ENCODE data around the gene EGR1. TPM values are rescaled to one million over a fixed set of nuclear protein-coding genes. Genes with fewer than 3 reads are reported as not detected.

Gene EGR1
- 9.5 to 13.7 TPM (median 10.0 TPM) in 5 replicates for total RNA-seq (2022; extraction: Qiagen RNA extraction; ENCODE audit: low read depth)

DNA sequence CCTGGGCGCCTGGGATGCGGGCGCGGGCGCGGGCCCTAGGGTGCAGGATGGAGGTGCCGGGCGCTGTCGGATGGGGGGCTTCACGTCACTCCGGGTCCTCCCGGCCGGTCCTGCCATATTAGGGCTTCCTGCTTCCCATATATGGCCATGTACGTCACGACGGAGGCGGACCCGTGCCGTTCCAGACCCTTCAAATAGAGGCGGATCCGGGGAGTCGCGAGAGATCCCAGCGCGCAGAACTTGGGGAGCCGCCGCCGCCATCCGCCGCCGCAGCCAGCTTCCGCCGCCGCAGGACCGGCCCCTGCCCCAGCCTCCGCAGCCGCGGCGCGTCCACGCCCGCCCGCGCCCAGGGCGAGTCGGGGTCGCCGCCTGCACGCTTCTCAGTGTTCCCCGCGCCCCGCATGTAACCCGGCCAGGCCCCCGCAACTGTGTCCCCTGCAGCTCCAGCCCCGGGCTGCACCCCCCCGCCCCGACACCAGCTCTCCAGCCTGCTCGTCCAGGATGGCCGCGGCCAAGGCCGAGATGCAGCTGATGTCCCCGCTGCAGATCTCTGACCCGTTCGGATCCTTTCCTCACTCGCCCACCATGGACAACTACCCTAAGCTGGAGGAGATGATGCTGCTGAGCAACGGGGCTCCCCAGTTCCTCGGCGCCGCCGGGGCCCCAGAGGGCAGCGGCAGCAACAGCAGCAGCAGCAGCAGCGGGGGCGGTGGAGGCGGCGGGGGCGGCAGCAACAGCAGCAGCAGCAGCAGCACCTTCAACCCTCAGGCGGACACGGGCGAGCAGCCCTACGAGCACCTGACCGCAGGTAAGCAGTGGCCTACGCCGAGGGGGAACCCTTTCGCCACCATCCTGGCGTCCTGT is at the start of gene EGR1:
TSS of gene EGR1 (plus strand) at position 219 of the 864 bp plus-strand sequence. CDS start at position 502, 283 bp downstream.

DNA sequence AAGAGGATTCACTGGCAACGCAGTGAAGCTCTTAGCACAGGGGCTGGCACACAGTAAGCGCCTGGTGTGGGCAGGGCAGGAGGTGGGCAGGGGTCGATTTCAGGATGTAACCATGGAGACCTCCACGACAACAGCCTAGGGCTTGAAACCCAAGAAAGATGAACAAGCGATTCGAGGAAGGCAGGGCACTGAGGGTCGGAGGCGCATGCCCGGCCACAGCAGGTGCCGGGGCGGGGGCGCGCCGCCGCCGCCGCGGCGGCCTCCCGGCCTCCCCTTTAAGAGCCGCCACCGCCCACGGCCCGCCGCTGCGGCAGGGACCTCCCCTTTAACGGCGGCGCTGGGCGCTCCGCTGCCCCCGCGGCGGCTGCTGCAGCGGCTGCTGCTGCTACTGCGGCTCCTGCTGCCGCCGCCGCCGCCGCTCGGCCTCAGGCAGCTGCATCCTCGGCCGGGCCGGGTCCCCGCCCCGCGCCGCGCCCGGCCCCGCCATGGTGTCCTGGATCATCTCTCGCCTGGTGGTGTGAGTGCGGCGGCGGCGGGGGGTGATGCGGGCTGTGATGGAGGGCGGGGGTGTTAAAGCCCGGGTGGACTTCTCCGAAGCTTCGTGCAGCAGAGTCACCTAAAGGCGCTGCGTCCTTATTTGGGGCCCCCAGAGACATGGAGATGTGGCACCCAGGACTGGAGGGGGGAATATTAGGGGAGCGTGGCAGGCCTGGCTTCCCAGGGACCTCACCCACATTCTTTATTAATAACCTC is 26.4 kb upstream of the EGR1 start, which contains the start of gene REEP2:
TSS of gene REEP2 (plus strand) at position 334 of the 753 bp plus-strand sequence. CDS start at position 486, 152 bp downstream.

Other genes with a start within 250 kb of the EGR1 start
- 0.11 TPM in 1 of 5 replicates, not detected in the others for gene GFRA3, start 190.9 kb upstream of the EGR1 start, total RNA-seq (2022; extraction: Qiagen RNA extraction; ENCODE audit: low read depth)
- 10.3 to 13.5 TPM (median 10.6 TPM) in 5 replicates for gene CDC25C, start 133.7 kb upstream of the EGR1 start, total RNA-seq (2022; extraction: Qiagen RNA extraction; ENCODE audit: low read depth)
- 15.2 to 22.0 TPM (median 21.2 TPM) in 5 replicates for gene FAM53C, start 127.2 kb upstream of the EGR1 start, total RNA-seq (2022; extraction: Qiagen RNA extraction; ENCODE audit: low read depth)
- 40.6 to 45.8 TPM (median 42.9 TPM) in 5 replicates for gene KDM3B, start 112.8 kb upstream of the EGR1 start, total RNA-seq (2022; extraction: Qiagen RNA extraction; ENCODE audit: low read depth)
- gene REEP2, start 26.4 kb upstream of the EGR1 start, total RNA-seq (2022; extraction: Qiagen RNA extraction; ENCODE audit: low read depth), result 6.1 to 8.2 TPM (median 6.8 TPM) in 5 replicates
- 113 to 174 TPM (median 114 TPM) in 5 replicates for gene ETF1, start 77.8 kb downstream of the EGR1 start, total RNA-seq (2022; extraction: Qiagen RNA extraction; ENCODE audit: low read depth)
- gene HSPA9, start 109.9 kb downstream of the EGR1 start, total RNA-seq (2022; extraction: Qiagen RNA extraction; ENCODE audit: low read depth), result 320 to 364 TPM (median 347 TPM) in 5 replicates

All from A549 treated with ZK216348 at 1 μM for 4 hours (cell line).